CD4-positive, CD25-positive, alpha-beta regulatory T cell (primary cell): ENCODE results near the gene CARD6. TPM values are rescaled to one million over a fixed set of nuclear protein-coding genes. Genes with fewer than 3 reads are reported as not detected.

Experiments
- polyA plus RNA-seq, 4 donors: library from polyadenylated mRNA; unstranded; fragments of 300-500 nt; fragmentation: Illumina TruSeq; gene quantifications; one replicate each; pipeline ENCODE4 v1.2.3, GENCODE V29; 2021
- total RNA-seq: library from RNA; stranded (reverse); gene quantifications from one replicate; pipeline ENCODE4 v1.2.3, GENCODE V29; 2022

CARD6 gene
- total and polyA plus RNA-seq, 5 donors from 2014 or later: 2.8 to 5.8 (median 4.7) TPM

Other genes with a start within 250 kb of the CARD6 start
- gene PTGER4, start 161.5 kb upstream of the CARD6 start, total RNA-seq: 343 TPM
- gene PTGER4, start 161.5 kb upstream of the CARD6 start, polyA plus RNA-seq: 10 to 100 TPM; 17.2 to 37.6 (median 24.3) TPM
- gene TTC33, start 85.4 kb upstream of the CARD6 start, total RNA-seq: 12.0 TPM
- 10 to 100 TPM; 14.3 to 19.6 (median 16.9) TPM for gene TTC33, start 85.4 kb upstream of the CARD6 start, polyA plus RNA-seq
- 102 TPM for gene PRKAA1, start 43.0 kb upstream of the CARD6 start, total RNA-seq
- gene PRKAA1, start 43.0 kb upstream of the CARD6 start, polyA plus RNA-seq: 10 to 100 TPM; 34.1 to 55.8 (median 43.5) TPM
- 1,729 TPM for gene RPL37, start 6.1 kb upstream of the CARD6 start, total RNA-seq
- gene RPL37, start 6.1 kb upstream of the CARD6 start, polyA plus RNA-seq: 1,000 to 10,000 TPM; 1,921 to 2,513 (median 2,239) TPM
- not detected for gene C7, start 68.1 kb downstream of the CARD6 start, total RNA-seq
- gene C7, start 68.1 kb downstream of the CARD6 start, polyA plus RNA-seq: not detected
- gene MROH2B, start 230.0 kb downstream of the CARD6 start, total RNA-seq: not detected
- not detected for gene MROH2B, start 230.0 kb downstream of the CARD6 start, polyA plus RNA-seq